MM.1S (cell line): ENCODE results near the gene KRT40.

Source experiments
- EZH2 ChIP-seq: fragments of 300-600 bp; sonication (generic); optimal IDR thresholded peaks from 2 replicates; pipeline ENCODE3; 2017; ENCODE audit warnings: low read depth, mild to moderate bottlenecking, antibody characterized with exemption, low read length, mixed read lengths
- EZH2phosphoT487 ChIP-seq: fragments of 300-600 bp; sonication (generic); IDR thresholded peaks from 2 replicates; pipeline ENCODE4 v1.6.1; 2018; ENCODE audit warnings: antibody characterized with exemption, low read length
- TF ChIP-seq, protein P1 (sequence below): fragments of 300-600 bp; sonication (generic); IDR thresholded peaks from 2 replicates; pipeline ENCODE4 v1.5.1; 2016; ENCODE audit warnings: antibody characterized with exemption, low read length, mixed read lengths

DNA sequence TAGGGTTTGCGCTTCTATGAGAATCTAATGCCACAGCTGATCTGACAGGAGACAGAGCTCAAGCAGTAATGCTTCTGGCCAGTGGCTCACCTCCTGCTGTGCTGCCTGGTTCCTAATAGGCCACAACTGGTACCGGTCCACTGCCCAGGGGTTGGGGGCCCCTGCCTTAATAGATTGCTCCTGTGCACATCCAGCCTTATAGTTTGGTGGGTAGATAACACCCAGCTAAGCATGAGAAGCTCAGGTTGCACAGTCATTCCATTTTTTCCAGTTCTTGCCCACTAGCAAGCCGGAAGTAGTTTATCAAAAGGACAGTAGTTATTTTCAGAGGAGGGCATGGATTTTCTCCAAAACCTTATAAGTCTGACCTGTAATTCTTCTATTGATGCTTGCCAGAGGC is 35.3 kb upstream of the KRT40 start:
- TF ChIP-seq, protein P1, sequence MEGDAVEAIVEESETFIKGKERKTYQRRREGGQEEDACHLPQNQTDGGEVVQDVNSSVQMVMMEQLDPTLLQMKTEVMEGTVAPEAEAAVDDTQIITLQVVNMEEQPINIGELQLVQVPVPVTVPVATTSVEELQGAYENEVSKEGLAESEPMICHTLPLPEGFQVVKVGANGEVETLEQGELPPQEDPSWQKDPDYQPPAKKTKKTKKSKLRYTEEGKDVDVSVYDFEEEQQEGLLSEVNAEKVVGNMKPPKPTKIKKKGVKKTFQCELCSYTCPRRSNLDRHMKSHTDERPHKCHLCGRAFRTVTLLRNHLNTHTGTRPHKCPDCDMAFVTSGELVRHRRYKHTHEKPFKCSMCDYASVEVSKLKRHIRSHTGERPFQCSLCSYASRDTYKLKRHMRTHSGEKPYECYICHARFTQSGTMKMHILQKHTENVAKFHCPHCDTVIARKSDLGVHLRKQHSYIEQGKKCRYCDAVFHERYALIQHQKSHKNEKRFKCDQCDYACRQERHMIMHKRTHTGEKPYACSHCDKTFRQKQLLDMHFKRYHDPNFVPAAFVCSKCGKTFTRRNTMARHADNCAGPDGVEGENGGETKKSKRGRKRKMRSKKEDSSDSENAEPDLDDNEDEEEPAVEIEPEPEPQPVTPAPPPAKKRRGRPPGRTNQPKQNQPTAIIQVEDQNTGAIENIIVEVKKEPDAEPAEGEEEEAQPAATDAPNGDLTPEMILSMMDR: no peak
- TF ChIP-seq EZH2: no peak
- TF ChIP-seq EZH2phosphoT487: no peak
